GM12878 (cell line): Measurements from ENCODE around the gene TP63. TPM values are rescaled to one million over a fixed set of nuclear protein-coding genes. Genes with fewer than 3 reads are reported as not detected.

Experiments
- BRCA1 ChIP-seq: IDR thresholded peaks from 2 replicates; pipeline ENCODE4 v1.6.1; 2011; ENCODE audit warnings: low read depth, low read length, improper control_type of control experiment
- CHD2 ChIP-seq: IDR thresholded peaks from 2 replicates; pipeline ENCODE4 v1.6.1; 2011; ENCODE audit warnings: low read depth, low read length, improper control_type of control experiment, borderline replicate concordance
- E4F1 ChIP-seq: fragments of 450-650 bp; IDR thresholded peaks from 2 replicates; pipeline ENCODE4 v1.6.1; 2018; ENCODE audit warnings: borderline replicate concordance, mild to moderate bottlenecking; ENCODE audit not compliant: partially characterized antibody
- JUND ChIP-seq: IDR thresholded peaks from 2 replicates; pipeline ENCODE4 v1.6.1; 2012; ENCODE audit warnings: low read depth, mild to moderate bottlenecking, low read length, improper control_type of control experiment, moderate library complexity
- KAT2A ChIP-seq: conservative IDR thresholded peaks from 2 replicates; pipeline ENCODE4 v1.6.1; 2011; ENCODE audit warnings: low read depth, low read length; ENCODE audit not compliant: control insufficient read depth
- PML ChIP-seq: IDR thresholded peaks from 2 replicates; pipeline ENCODE4 v1.6.1; 2012; ENCODE audit warnings: low read length, inconsistent platforms
- POLR2A ChIP-seq: IDR thresholded peaks from 2 replicates; pipeline ENCODE4 v1.6.1; 2011; ENCODE audit warnings: low read depth, mild to moderate bottlenecking, low read length
- SMAD1 ChIP-seq: fragments of 450-650 bp; IDR thresholded peaks from 2 replicates; pipeline ENCODE4 v1.6.1; 2018; ENCODE audit warnings: mild to moderate bottlenecking, low read depth; ENCODE audit not compliant: partially characterized antibody
- SMARCA5 ChIP-seq: fragments of 450-650 bp; IDR thresholded peaks from 2 replicates; pipeline ENCODE4 v1.6.1; 2017; ENCODE audit warnings: mild to moderate bottlenecking
- USF2 ChIP-seq: IDR thresholded peaks from 2 replicates; pipeline ENCODE4 v1.6.1; 2011; ENCODE audit warnings: low read depth, low read length, improper control_type of control experiment, borderline replicate concordance
- ZNF384 ChIP-seq: IDR thresholded peaks from 2 replicates; pipeline ENCODE4 v1.6.1; 2012; ENCODE audit warnings: low read depth, mild to moderate bottlenecking, low read length, improper control_type of control experiment, borderline replicate concordance
- polyA plus RNA-seq, 11 experiments: library from polyadenylated mRNA; depleted of rRNA in 4 of 11; unstranded in 6 of 11; stranded (reverse) in 5 of 11; fragments of >200 nt; fragmentation: Nextera tagmentation in 4 of 11; fragmentation: Illumina TruSeq in 1 of 11; extraction: Ambion mirVana in 4 of 11; extraction: Trizol in 1 of 11; gene quantifications; 1 replicate in 1 of 11; 2 replicates in 10 of 11; pipeline versions ENCODE4 v1.2.1 to v1.2.3, GENCODE V29; 2011 to 2016; ENCODE audit warnings: inconsistent platforms in 2 of 11, missing spikeins in 2 of 11, low read depth in 1 of 11
- total RNA-seq, 4 experiments: library from RNA; depleted of rRNA in 3 of 4; stranded (reverse); fragments of >200 nt in 3 of 4; fragmentation: Illumina TruSeq in 1 of 4; extraction: Trizol in 1 of 4; gene quantifications; 2 replicates each; pipeline versions ENCODE4 v1.2.1 to v1.2.3, GENCODE V29; 2013 to 2021
- TF ChIP-seq, protein P1 (sequence below): fragments of 450-650 bp; IDR thresholded peaks from 2 replicates; pipeline ENCODE4 v1.6.1; 2016; ENCODE audit warnings: mild to moderate bottlenecking

Gene TP63
- total and polyA plus RNA-seq, 10 of the 15 experiments (the other 5 are each of a cell fraction or from before 2014, with no cell fraction given): 1.4 to 10.8 (median 6.2) TPM

- no peak for TF ChIP-seq E4F1
- no peak for TF ChIP-seq ZNF384
- TF ChIP-seq POLR2A: no peak
- TF ChIP-seq PML: no peak
- no peak for TF ChIP-seq SMARCA5
- no peak for TF ChIP-seq SMAD1
- TF ChIP-seq KAT2A: no peak
- TF ChIP-seq JUND: no peak
- TF ChIP-seq, protein P1, sequence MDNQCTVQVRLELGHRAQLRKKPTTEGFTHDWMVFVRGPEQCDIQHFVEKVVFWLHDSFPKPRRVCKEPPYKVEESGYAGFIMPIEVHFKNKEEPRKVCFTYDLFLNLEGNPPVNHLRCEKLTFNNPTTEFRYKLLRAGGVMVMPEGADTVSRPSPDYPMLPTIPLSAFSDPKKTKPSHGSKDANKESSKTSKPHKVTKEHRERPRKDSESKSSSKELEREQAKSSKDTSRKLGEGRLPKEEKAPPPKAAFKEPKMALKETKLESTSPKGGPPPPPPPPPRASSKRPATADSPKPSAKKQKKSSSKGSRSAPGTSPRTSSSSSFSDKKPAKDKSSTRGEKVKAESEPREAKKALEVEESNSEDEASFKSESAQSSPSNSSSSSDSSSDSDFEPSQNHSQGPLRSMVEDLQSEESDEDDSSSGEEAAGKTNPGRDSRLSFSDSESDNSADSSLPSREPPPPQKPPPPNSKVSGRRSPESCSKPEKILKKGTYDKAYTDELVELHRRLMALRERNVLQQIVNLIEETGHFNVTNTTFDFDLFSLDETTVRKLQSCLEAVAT: no peak
- no peak for TF ChIP-seq USF2
- no peak for TF ChIP-seq CHD2
- TF ChIP-seq BRCA1: no peak
Measured at GRCh38 chr3:189841473-189842205, 210.4 kb downstream of the TP63 start (continued).
